Uterus (tissue), 4 donors: ENCODE data around the gene SLC2A8. TPM values are rescaled to one million over a fixed set of nuclear protein-coding genes. Genes with fewer than 3 reads are reported as not detected.

Experiments used
- DNase-seq, 2 donors: peaks; one replicate each; pipeline ENCODE4 v3.0.0-alpha.2; 2019 to 2020
- H3K27ac ChIP-seq, 2 donors: fragments of 200-600 bp; sonication (generic); 1 replicate in 1 of 2; 2 replicates in 1 of 2; pipeline ENCODE4 v1.5.1; 2016 to 2018
- H3K27me3 ChIP-seq, 2 donors: fragments of 200-600 bp; sonication (generic); one replicate each; pipeline ENCODE4 v1.5.1; 2018 to 2019; ENCODE audit warnings: control low read depth in 1 of 2
- H3K36me3 ChIP-seq, 2 donors: fragments of 200-600 bp; sonication (generic); one replicate each; pipeline ENCODE4 v1.5.1; 2019; ENCODE audit warnings: control low read depth in 1 of 2
- H3K4me1 ChIP-seq, 2 donors: fragments of 200-600 bp; sonication (generic); one replicate each; pipeline ENCODE4 v1.5.1; 2018 to 2019; ENCODE audit warnings: control low read depth in 1 of 2
- H3K4me3 ChIP-seq, 2 donors: fragments of 200-600 bp; sonication (generic); 1 replicate in 1 of 2; 2 replicates in 1 of 2; pipeline ENCODE4 v1.5.1; 2018 to 2019; ENCODE audit warnings: mild to moderate bottlenecking in 1 of 2
- H3K9me3 ChIP-seq, 2 donors: fragments of 200-600 bp; sonication (generic); one replicate each; pipeline ENCODE4 v1.5.1; 2019; ENCODE audit warnings: control low read depth in 1 of 2
- CTCF ChIP-seq, 4 experiments: fragments of 200-600 bp in 2 of 4; fragments of 450-650 bp in 2 of 4; sonication (generic) in 2 of 4; IDR thresholded peaks; one replicate each; pipeline ENCODE4 v1.5.1; 2016 to 2019; ENCODE audit warnings: antibody characterized with exemption in 4 of 4, mild to moderate bottlenecking in 2 of 4, moderate library complexity in 1 of 4
- POLR2A ChIP-seq, 2 donors: fragments of 450-650 bp; IDR thresholded peaks; one replicate each; pipeline ENCODE4 v1.6.1; 2016; ENCODE audit warnings: antibody characterized with exemption in 2 of 2, mild to moderate bottlenecking in 1 of 2, moderate library complexity in 1 of 2
- intact Hi-C: fragments of 100-400 bp; cut with DNase I; formaldehyde crosslinking; loops from one replicate; pipeline ENCODE4 v1.15.1; 2023; ENCODE audit warnings: low total_unique reads
- total RNA-seq, 4 donors: library from RNA; depleted of rRNA in 3 of 4; stranded (reverse); fragments of >200 nt in 3 of 4; gene quantifications; one replicate each; pipeline versions ENCODE4 v1.1.0 to v1.2.4, GENCODE V29; 2014 to 2023
- donor health status: DM: yes; HTN: yes; CAD: no.

Gene SLC2A8
- total RNA-seq, 4 donors from 2014 or later, result 1.8 to 45.1 (median 10.5) TPM

DNA sequence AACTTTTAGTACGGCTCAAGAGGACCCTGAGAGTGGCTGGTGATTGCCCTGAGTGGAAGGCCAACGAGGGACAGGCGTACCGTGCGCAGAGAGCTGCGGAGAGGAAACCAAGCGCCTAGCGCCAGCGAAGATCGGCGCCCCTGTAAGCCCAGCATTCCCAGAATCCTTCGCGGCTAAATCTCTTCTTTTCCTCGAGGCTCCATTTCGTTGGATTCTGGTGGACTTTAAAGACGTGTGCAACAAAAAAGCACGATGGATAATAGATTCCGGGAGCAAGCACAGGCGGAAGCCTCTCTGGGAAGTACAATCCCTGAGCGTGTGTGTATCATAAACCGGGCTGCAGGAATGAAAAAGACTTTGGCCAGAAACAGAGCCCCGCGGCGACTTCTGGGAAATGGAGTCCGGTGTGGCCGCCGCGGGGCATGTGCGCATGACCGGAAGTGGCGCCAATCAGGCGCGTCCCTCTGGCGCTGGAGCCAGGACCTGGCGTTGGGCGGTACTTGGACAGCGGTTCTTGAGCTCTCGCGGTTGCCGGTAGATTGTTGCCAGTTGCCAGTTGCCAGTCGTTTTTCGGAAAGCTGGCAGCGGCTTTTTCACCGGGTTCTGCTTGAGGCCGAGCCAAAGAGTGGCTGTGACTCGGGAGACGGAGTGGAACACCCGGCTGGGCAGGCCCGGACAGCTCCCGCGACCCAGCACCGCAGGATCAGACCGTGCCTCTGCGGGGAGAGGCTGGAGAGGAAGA lies 27.1 kb downstream of the SLC2A8 start, which contains the start of gene ZNF79:
Gene ZNF79, plus strand, starts transcription at position 449 of the 742 bp plus-strand sequence. CDS start 406 bp downstream, outside the sequence.
- no peaks in the 10 kb centered on the region for H3K36me3 ChIP-seq
- intact Hi-C loops, result no loop called here
- peak; percentile 90 to 94 for DNase-seq
- no peaks in the 10 kb centered on the region for H3K9me3 ChIP-seq
- peak within 1 kb of the TSS; percentile 90 to 93 for H3K27ac ChIP-seq
- H3K27me3 ChIP-seq, result no peaks in the 10 kb centered on the region
- TF ChIP-seq CTCF (IDR thresholded peaks at IDR 0.05) (peak in 3 of 4 experiments; percentile 3 to 20 (median 16)), POLR2A (IDR thresholded peaks at IDR 0.05) (peak; percentile 30 to 63)
- H3K4me3 ChIP-seq, result peak within 1 kb of the TSS; percentile 62 to 81
- peaks cover 5 to 11% of the 10 kb centered on the region in 2 donors for H3K4me1 ChIP-seq

GRCh38 chr9:127424676-127424999 lies 27.7 kb downstream of the SLC2A8 start:
- Histone ChIP-seq H3K27me3 (no peaks in the 10 kb centered on the region), H3K27ac (peak overlapping the region; percentile 90 to 93), H3K36me3 (no peaks in the 10 kb centered on the region), H3K4me3 (peak overlapping the region; percentile 62 to 81), H3K4me1 (peaks cover 5 to 11% of the 10 kb centered on the region in 2 donors), H3K9me3 (no peaks in the 10 kb centered on the region)
- intact Hi-C loops, result no loop called here
- TF ChIP-seq CTCF (IDR thresholded peaks at IDR 0.05) (no peak), POLR2A (IDR thresholded peaks at IDR 0.05) (no peak)
- DNase-seq, result no peak

GRCh38 chr9:127426756-127427155 lies 29.8 kb downstream of the SLC2A8 start:
- intact Hi-C loops, result no loop called here
- H3K4me3 ChIP-seq, result no peak overlapping the region
- TF ChIP-seq POLR2A (IDR thresholded peaks at IDR 0.05) (no peak), CTCF (IDR thresholded peaks at IDR 0.05) (no peak)
- H3K36me3 ChIP-seq, result no peaks in the 10 kb centered on the region
- H3K4me1 ChIP-seq, result peaks cover 5 to 11% of the 10 kb centered on the region in 2 donors
- H3K27me3 ChIP-seq, result no peaks in the 10 kb centered on the region
- H3K27ac ChIP-seq, result no peak overlapping the region
- no peaks in the 10 kb centered on the region for H3K9me3 ChIP-seq
- no peak for DNase-seq

- TF ChIP-seq CTCF (IDR thresholded peaks at IDR 0.05) (no peak), POLR2A (IDR thresholded peaks at IDR 0.05) (no peak)
- H3K4me3 ChIP-seq, result no peak overlapping the region
- intact Hi-C loops, result no loop called here
- no peak for DNase-seq
- H3K36me3 ChIP-seq, result no peaks in the 10 kb centered on the region
- peaks cover 0 to 1% of the 10 kb centered on the region in 2 donors for H3K4me1 ChIP-seq
- no peaks in the 10 kb centered on the region for H3K27me3 ChIP-seq
- no peak overlapping the region for H3K27ac ChIP-seq
- H3K9me3 ChIP-seq, result no peaks in the 10 kb centered on the region
These were observed 31.4 kb downstream of the SLC2A8 start for GRCh38 chr9:127428348-127428747.

DNA sequence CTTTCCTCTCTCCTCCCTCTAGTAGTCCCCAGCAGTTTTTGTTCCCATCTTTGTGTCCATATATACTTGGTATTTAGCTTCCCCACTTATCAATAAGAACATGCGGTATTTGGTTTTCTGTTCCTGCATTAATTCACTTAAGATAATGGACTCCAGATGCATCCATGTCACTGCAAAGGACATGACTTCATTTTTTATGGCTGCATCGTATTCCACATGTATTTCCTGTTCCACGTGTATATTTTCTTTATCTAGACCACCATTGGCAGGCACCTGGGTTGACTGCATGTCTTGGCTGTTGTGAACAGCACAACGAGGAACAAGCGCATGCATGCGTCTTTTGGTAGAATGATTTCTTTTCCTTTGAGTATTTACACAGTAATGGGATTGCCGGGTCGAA lies 33.4 kb downstream of the SLC2A8 start:
- Histone ChIP-seq H3K27ac (no peak overlapping the region), H3K36me3 (no peaks in the 10 kb centered on the region), H3K4me3 (no peak overlapping the region), H3K27me3 (no peaks in the 10 kb centered on the region), H3K4me1 (no peaks in the 10 kb centered on the region), H3K9me3 (no peaks in the 10 kb centered on the region)
- intact Hi-C loops, result no loop called here
- DNase-seq, result no peak
- no peak for TF ChIP-seq POLR2A (IDR thresholded peaks at IDR 0.05)
- TF ChIP-seq CTCF (IDR thresholded peaks at IDR 0.05), result no peak
